K562 (cell line): ENCODE measurements around the gene LCN1. TPM values are rescaled to one million over a fixed set of nuclear protein-coding genes. Genes with fewer than 3 reads are reported as not detected.

Experiments
- ATAC-seq: fragments of 200-7000 bp; cut with Tn5 transposase; 3 replicates; pipeline ENCODE4 v1.9.1; 2020; ENCODE audit warnings: moderate library complexity
- BruUV-seq: library from RNA; stranded (reverse); fragments of 400-500 nt; replicated peaks from 2 replicates; lab custom pipeline; 2021; lab: Mats Ljungman, UMichigan
- CTCF ChIA-PET: fragments of 300-600 bp; formaldehyde crosslinking; extraction: SDS; loops from one replicate; lab custom pipeline; 2021; ENCODE audit warnings: low intra/inter-chr PET ratio; lab: Yijun Ruan, JAX
- POLR2A ChIA-PET: fragments of 300-600, 350-650 bp; sonication (Branson Sonifier 250); formaldehyde crosslinking; extraction: SDS; loops from one replicate; lab custom pipeline; 2021; ENCODE audit warnings: antibody characterized with exemption, inconsistent platforms; lab: Yijun Ruan, JAX
- DNase-seq, 4 experiments: peaks; one replicate each; pipeline versions ENCODE4 v3.0.0 to v3.0.0-alpha.2; 2011 to 2018; ENCODE audit warnings: low spot score in 3 of 4, mixed read lengths in 3 of 4; ENCODE audit errors: extremely low read depth in 1 of 4
- FAIRE-seq: peaks from 2 replicates; lab custom pipeline; 2011; peaks lifted over from hg19 to GRCh38; lab: Jason Lieb, UNC
- H2AFZ ChIP-seq: 2 replicates; pipeline ENCODE4 v1.6.0; 2011; ENCODE audit warnings: low read depth, low read length, control low read depth, inconsistent platforms
- H3K27ac ChIP-seq: fragments of 200-600 bp; 3 replicates; pipeline ENCODE4 v1.8.0; 2011; ENCODE audit warnings: low read depth, mild to moderate bottlenecking, control low read depth, inconsistent platforms, low read length, moderate library complexity, mixed read lengths; ENCODE audit errors: extremely low read depth
- H3K27me3 ChIP-seq, 2 experiments: fragments of 300-600 bp in 1 of 2; 2 replicates in 1 of 2; 3 replicates in 1 of 2; pipeline versions ENCODE4 v1.6.0 to v1.8.0; 2011; ENCODE audit warnings: inconsistent platforms in 2 of 2, low read length in 2 of 2, mild to moderate bottlenecking in 1 of 2, mixed read lengths in 1 of 2, moderate library complexity in 1 of 2; ENCODE audit not compliant: control insufficient read depth in 2 of 2, insufficient read depth in 2 of 2
- H3K36me3 ChIP-seq: fragments of 300-600 bp; 3 replicates; pipeline ENCODE4 v1.8.0; 2011; ENCODE audit warnings: mild to moderate bottlenecking, low read length, inconsistent platforms; ENCODE audit not compliant: control insufficient read depth, insufficient read depth
- H3K4me1 ChIP-seq, 2 experiments: fragments of 200-600 bp in 1 of 2; replicated peaks in 1 of 2; 2 replicates in 1 of 2; 3 replicates in 1 of 2; pipeline versions ENCODE4 v1.5.1 to v1.8.0; 2011; ENCODE audit warnings: inconsistent platforms in 2 of 2, low read length in 2 of 2, mild to moderate bottlenecking in 1 of 2, mixed read lengths in 1 of 2, moderate library complexity in 1 of 2; ENCODE audit not compliant: control insufficient read depth in 2 of 2, insufficient read depth in 2 of 2
- H3K4me2 ChIP-seq: 2 replicates; pipeline ENCODE4 v1.6.1; 2011; ENCODE audit warnings: low read length, control low read depth, inconsistent platforms, mixed read lengths; ENCODE audit not compliant: insufficient read depth
- H3K4me3 ChIP-seq: fragments of 200-600 bp; sonication (generic), shearing (Covaris generic); 2 replicates; pipeline ENCODE4 v1.5.1; 2016; ENCODE audit warnings: control low read depth, inconsistent platforms
- H3K79me2 ChIP-seq: fragments of 200-600 bp; 3 replicates; pipeline ENCODE4 v1.8.0; 2011; ENCODE audit warnings: low read length, inconsistent platforms; ENCODE audit not compliant: control insufficient read depth, insufficient read depth
- H3K9ac ChIP-seq, 2 experiments: 2 replicates each; pipeline versions ENCODE4 v1.6.0 to v1.6.1; 2011; ENCODE audit warnings: low read depth in 2 of 2, low read length in 2 of 2, control low read depth in 1 of 2, inconsistent platforms in 1 of 2, mild to moderate bottlenecking in 1 of 2, mixed read lengths in 1 of 2; ENCODE audit not compliant: insufficient read depth in 1 of 2
- H3K9me1 ChIP-seq: one replicate; pipeline ENCODE4 v1.6.0; 2011; ENCODE audit warnings: inconsistent platforms, mild to moderate bottlenecking, low read length, moderate library complexity; ENCODE audit not compliant: control insufficient read depth, insufficient read depth
- H3K9me3 ChIP-seq: replicated peaks from 2 replicates; pipeline ENCODE4 v1.5.1; 2011; ENCODE audit warnings: low read depth, low read length, inconsistent platforms; ENCODE audit not compliant: control insufficient read depth, insufficient read depth
- H4K20me1 ChIP-seq: replicated peaks from 2 replicates; pipeline ENCODE4 v1.6.1; 2011; ENCODE audit warnings: low read length, inconsistent platforms, mixed read lengths; ENCODE audit not compliant: control insufficient read depth, insufficient read depth
- EP400 ChIP-seq: fragments of 450-650 bp; IDR thresholded peaks from 2 replicates; pipeline ENCODE4 v1.6.1; 2017; ENCODE audit warnings: antibody characterized with exemption, mild to moderate bottlenecking, moderate library complexity
- IRF2 ChIP-seq: sonication (generic); formaldehyde crosslinking; IDR thresholded peaks from 2 replicates; pipeline ENCODE4 v1.8.1; 2022; ENCODE audit warnings: mild to moderate bottlenecking, missing genetic modification reagents
- NCOA1 ChIP-seq: fragments of 450-650 bp; IDR thresholded peaks from 2 replicates; pipeline ENCODE4 v1.6.1; 2016; ENCODE audit warnings: low read depth
- NEUROD1 ChIP-seq: fragments of 150-350 bp; IDR thresholded peaks from 2 replicates; pipeline ENCODE4 v1.6.1; 2014; ENCODE audit warnings: borderline replicate concordance, low read length, low read depth; ENCODE audit not compliant: partially characterized antibody
- PTBP1 ChIP-seq: fragments of 200-400 bp; formaldehyde crosslinking; IDR thresholded peaks from 2 replicates; pipeline ENCODE4 v1.6.1; 2017; ENCODE audit warnings: low read depth, low read length
- SOX6 ChIP-seq: fragments of 450-650 bp; IDR thresholded peaks from 2 replicates; pipeline ENCODE4 v1.6.1; 2014; ENCODE audit warnings: mild to moderate bottlenecking
- ZMIZ1 ChIP-seq, 2 experiments: fragments of 150-350 bp in 1 of 2; IDR thresholded peaks; 2 replicates each; pipeline ENCODE4 v1.6.1; 2012 to 2016; ENCODE audit warnings: low read depth in 2 of 2, low read length in 2 of 2, mild to moderate bottlenecking in 1 of 2, moderate library complexity in 1 of 2
- ZNF436 ChIP-seq: fragments of 250-450, 450-650 bp; sonication (Bioruptor Pico); formaldehyde crosslinking; IDR thresholded peaks from 2 replicates; pipeline ENCODE4 v1.7.0; 2020; ENCODE audit warnings: mild to moderate bottlenecking
- WGBS: fragments of 100-300 bp; shearing (Covaris generic); methylation state at CpG from one replicate; pipeline ENCODE4 v1.1.6; 2016; ENCODE audit warnings: low coverage, mixed read lengths; ENCODE audit not compliant: insufficient coverage; ENCODE audit errors: missing lambda C conversion rate; 5-methylcytosine and 5-hydroxymethylcytosine counted together
- in situ Hi-C: fragments of 300-500 bp; cut with MboI; formaldehyde crosslinking; loops from 4 replicates; pipeline ENCODE4 v1.15.0; 2018; ENCODE audit warnings: inconsistent platforms, mixed read lengths
- intact Hi-C: fragments of 100-400 bp; cut with micrococcal nuclease; formaldehyde crosslinking; loops from 2 replicates; pipeline ENCODE4 v1.14.2; 2022
- polyA plus RNA-seq, 8 experiments: library from polyadenylated mRNA; depleted of rRNA in 4 of 8; stranded (reverse) in 5 of 8; unstranded in 3 of 8; fragments of >200 nt; fragmentation: Nextera tagmentation in 2 of 8; fragmentation: Illumina TruSeq in 1 of 8; extraction: Ambion mirVana in 2 of 8; extraction: Trizol in 1 of 8; gene quantifications; 2 replicates each; pipeline versions ENCODE4 v1.2.1 to v1.2.3, GENCODE V29; 2011 to 2014; ENCODE audit warnings: inconsistent platforms in 1 of 8, missing spikeins in 1 of 8
- total RNA-seq, 7 experiments: library from RNA; depleted of rRNA in 6 of 7; stranded (reverse); fragments of >200 nt in 6 of 7; fragmentation: Illumina TruSeq in 2 of 7; extraction: Trizol in 2 of 7; gene quantifications; 2 replicates each; pipeline versions ENCODE4 v1.2.1 to v1.2.3, GENCODE V29; 2011 to 2021; ENCODE audit warnings: low replicate concordance in 1 of 7

Gene LCN1
- total and polyA plus RNA-seq, 9 of the 15 experiments (the other 6 are each of a cell fraction or from before 2014, with no cell fraction given) = not detected

GRCh38 chr9:135482015-135482754, 39.1 kb upstream of the LCN1 start:
- Histone ChIP-seq H3K36me3 (peaks cover 39% of the 10 kb centered on the region; the same call in 1 of the 3 replicates), H3K4me3 (no peak overlapping the region), H3K27ac (no peak overlapping the region), H3K79me2 (peaks cover 23% of the 10 kb centered on the region), H3K27me3 (no peaks in the 10 kb centered on the region), H3K9me3 (no peaks in the 10 kb centered on the region), H4K20me1 (no peaks in the 10 kb centered on the region), H3K4me1 (peaks cover 3 to 36% of the 10 kb centered on the region in 2 experiments; a peak in 4 of 5 replicates), H3K9ac (no peak overlapping the region), H2AFZ (no peak overlapping the region), H3K9me1 (no peaks in the 10 kb centered on the region), H3K4me2 (no peak overlapping the region)
- ChIA-PET CTCF (no interaction called here), POLR2A (interaction anchor here (1.0 to 2.8 kb wide), 4 partner anchors 8 to 34 kb away, joined by 3 to 13 read pairs (median 4); no protein-coding TSS in a partner anchor)
- TF ChIP-seq NCOA1 = no peak
- no peak for TF ChIP-seq IRF2
- no peak for TF ChIP-seq EP400
- no peak for TF ChIP-seq ZMIZ1 (IDR thresholded peaks at IDR 0.05; ENCODE audit: low read depth in 2 of 2, low read length in 2 of 2)
- no peak for TF ChIP-seq SOX6
- no peak for TF ChIP-seq ZNF436 (CRISPR knock-in tag)
- TF ChIP-seq PTBP1 = no peak
- no peak for TF ChIP-seq NEUROD1
- intact Hi-C loops = no loop called here
- no peak for ATAC-seq
- DNase-seq = no peak
- WGBS = 65% methylated on average over 7 of the region's 8 CpGs
- TSS peak; percentile 23 for BruUV-seq
- peak; percentile 51 for FAIRE-seq
- in situ Hi-C loops = no loop called here
